SK-N-SH treated with all-trans-retinoic acid at 6 μM for 48 hours (cell line): ENCODE data around the gene TNS3.

Experiments used
- ATAC-seq: fragments of 200-7000 bp; cut with Tn5 transposase; 3 replicates; pipeline ENCODE4 v1.9.1; 2020; ENCODE audit warnings: mild to moderate bottlenecking, moderate library complexity
- ARNTL ChIP-seq: fragments of 450-650 bp; formaldehyde crosslinking; IDR thresholded peaks from 2 replicates; pipeline ENCODE4 v1.5.0; 2020; ENCODE audit warnings: low read depth, mild to moderate bottlenecking, moderate library complexity, borderline replicate concordance
- BACH2 ChIP-seq: fragments of 250-450 bp; sonication (Bioruptor Pico); IDR thresholded peaks from 2 replicates; pipeline ENCODE4 v1.9.0; 2021; ENCODE audit warnings: mild to moderate bottlenecking, borderline replicate concordance
- CREB5 ChIP-seq: fragments of 250-450 bp; sonication (Bioruptor Pico); IDR thresholded peaks from 2 replicates; pipeline ENCODE4 v1.5.1; 2020; ENCODE audit warnings: low read depth, mild to moderate bottlenecking, moderate library complexity
- CSDC2 ChIP-seq: fragments of 250-450 bp; sonication (Bioruptor Pico); IDR thresholded peaks from 2 replicates; pipeline ENCODE4 v1.5.0; 2020; ENCODE audit warnings: mild to moderate bottlenecking, moderate library complexity
- CSRNP3 ChIP-seq: fragments of 250-450 bp; sonication (Bioruptor Pico); IDR thresholded peaks from 2 replicates; pipeline ENCODE4 v1.5.1; 2021; ENCODE audit warnings: mild to moderate bottlenecking, moderate library complexity
- ESRRG ChIP-seq: fragments of 250-450 bp; sonication (Bioruptor Pico); IDR thresholded peaks from 2 replicates; pipeline ENCODE4 v1.6.1; 2021; ENCODE audit warnings: mild to moderate bottlenecking
- GLIS3 ChIP-seq: fragments of 250-450 bp; sonication (Bioruptor Pico); IDR thresholded peaks from 2 replicates; pipeline ENCODE4 v1.5.0; 2020; ENCODE audit warnings: mild to moderate bottlenecking, moderate library complexity
- ISL1 ChIP-seq: fragments of 250-450 bp; sonication (Bioruptor Pico); IDR thresholded peaks from 2 replicates; pipeline ENCODE4 v2.1.2; 2022; ENCODE audit warnings: mild to moderate bottlenecking, moderate library complexity
- OSR1 ChIP-seq: fragments of 250-450 bp; sonication (Bioruptor Pico); IDR thresholded peaks from 2 replicates; pipeline ENCODE4 v1.8.0; 2022; ENCODE audit warnings: moderate library complexity, mild to moderate bottlenecking, inconsistent platforms
- PATZ1 ChIP-seq: fragments of 250-450 bp; sonication (Bioruptor Pico); IDR thresholded peaks from 2 replicates; pipeline ENCODE4 v1.8.0; 2020; ENCODE audit warnings: mild to moderate bottlenecking, moderate library complexity, borderline replicate concordance
- POU6F1 ChIP-seq: fragments of 250-450 bp; sonication (Bioruptor Pico); IDR thresholded peaks from 2 replicates; pipeline ENCODE4 v1.8.0; 2021; ENCODE audit warnings: low read depth, mild to moderate bottlenecking, moderate library complexity, borderline replicate concordance
- PPARA ChIP-seq: fragments of 250-450 bp; sonication (Bioruptor Pico); IDR thresholded peaks from 2 replicates; pipeline ENCODE4 v1.5.0; 2020; ENCODE audit warnings: mild to moderate bottlenecking, borderline replicate concordance
- RARB ChIP-seq: fragments of 250-450 bp; sonication (Bioruptor Pico); IDR thresholded peaks from 2 replicates; pipeline ENCODE4 v1.8.0; 2021; ENCODE audit warnings: mild to moderate bottlenecking, moderate library complexity
- SNAI2 ChIP-seq: fragments of 250-450 bp; sonication (Bioruptor Pico); IDR thresholded peaks from 2 replicates; pipeline ENCODE4 v1.5.0; 2020; ENCODE audit warnings: mild to moderate bottlenecking, moderate library complexity
- TCF4 ChIP-seq: fragments of 250-450 bp; sonication (Bioruptor Pico); IDR thresholded peaks from 2 replicates; pipeline ENCODE4 v1.8.0; 2021; ENCODE audit warnings: mild to moderate bottlenecking, moderate library complexity, borderline replicate concordance
- TOX ChIP-seq: fragments of 250-450 bp; sonication (Bioruptor Pico); IDR thresholded peaks from 2 replicates; pipeline ENCODE4 v1.8.0; 2021; ENCODE audit warnings: mild to moderate bottlenecking, moderate library complexity, borderline replicate concordance
- TSHZ2 ChIP-seq: fragments of 250-450 bp; sonication (Bioruptor Pico); IDR thresholded peaks from 2 replicates; pipeline ENCODE4 v1.5.0; 2020; ENCODE audit warnings: mild to moderate bottlenecking, moderate library complexity
- ZFP3 ChIP-seq: fragments of 250-450 bp; sonication (Bioruptor Pico); IDR thresholded peaks from 2 replicates; pipeline ENCODE4 v1.5.0; 2020; ENCODE audit warnings: mild to moderate bottlenecking, moderate library complexity
- ZFP30 ChIP-seq: fragments of 450-650 bp; formaldehyde crosslinking; IDR thresholded peaks from 2 replicates; pipeline ENCODE4 v1.5.0; 2022; ENCODE audit warnings: mild to moderate bottlenecking, moderate library complexity
- ZNF565 ChIP-seq: fragments of 450-650 bp; formaldehyde crosslinking; conservative IDR thresholded peaks from 2 replicates; pipeline ENCODE4 v1.5.0; 2020; ENCODE audit warnings: low read depth, mild to moderate bottlenecking, moderate library complexity
- ZNF8 ChIP-seq: fragments of 450-650 bp; formaldehyde crosslinking; IDR thresholded peaks from 2 replicates; pipeline ENCODE4 v1.5.0; 2020; ENCODE audit warnings: mild to moderate bottlenecking, moderate library complexity

TNS3 gene

GRCh38 chr7:47520406-47520805, 61.5 kb downstream of the TNS3 start:
- ATAC-seq = peak; percentile 48
- TF ChIP-seq ESRRG (CRISPR knock-in tag) (no peak), ZNF8 (no peak), ARNTL (no peak), TSHZ2 (CRISPR knock-in tag) (no peak), GLIS3 (CRISPR knock-in tag) (no peak), BACH2 (CRISPR knock-in tag) (no peak), ZFP3 (CRISPR knock-in tag) (no peak), PATZ1 (no peak), ZFP30 (CRISPR knock-in tag) (no peak), SNAI2 (CRISPR knock-in tag) (no peak)
- TF ChIP-seq, all 23 proteins: peak for 0

- TF ChIP-seq ISL1 (no peak), ESRRG (CRISPR knock-in tag) (no peak), CREB5 (CRISPR knock-in tag) (no peak), OSR1 (CRISPR knock-in tag) (no peak), SNAI2 (CRISPR knock-in tag) (no peak), ZFP3 (CRISPR knock-in tag) (no peak), ZNF565 (no peak), PATZ1 (no peak)
- ATAC-seq = no peak
Measured at GRCh38 chr7:47518827-47519226, 63.1 kb downstream of the TNS3 start.

- no peak for TF ChIP-seq CSDC2
- TF ChIP-seq ZNF8 = no peak
- TF ChIP-seq CSRNP3 (CRISPR knock-in tag) = no peak
- no peak for TF ChIP-seq OSR1 (CRISPR knock-in tag)
- no peak for TF ChIP-seq ESRRG (CRISPR knock-in tag)
- TF ChIP-seq ISL1 = no peak
- TF ChIP-seq POU6F1 (CRISPR knock-in tag) = no peak
- no peak for TF ChIP-seq TSHZ2 (CRISPR knock-in tag)
- no peak for TF ChIP-seq ZFP30 (CRISPR knock-in tag)
- TF ChIP-seq PPARA = no peak
- TF ChIP-seq GLIS3 (CRISPR knock-in tag) = no peak
- no peak for TF ChIP-seq BACH2 (CRISPR knock-in tag)
- TF ChIP-seq RARB (CRISPR knock-in tag) = no peak
- TF ChIP-seq TCF4 (CRISPR knock-in tag) = no peak
- no peak for TF ChIP-seq ARNTL
- TF ChIP-seq TOX = no peak
Measured at GRCh38 chr7:47517821-47518480, 64.0 kb downstream of the TNS3 start.

More at GRCh38 chr7:47517821-47518480, 64.0 kb downstream of the TNS3 start:
- ATAC-seq = no peak
